Breast epithelium (tissue), 4 donors: ENCODE measurements around the gene CCNG2. TPM values are rescaled to one million over a fixed set of nuclear protein-coding genes. Genes with fewer than 3 reads are reported as not detected.

Experiments
- DNase-seq, 2 donors: peaks; one replicate each; pipeline ENCODE4 v3.0.0-alpha.2; 2019; ENCODE audit warnings: low spot score in 2 of 2
- H3K27ac ChIP-seq, 2 donors: fragments of 200-600 bp; sonication (generic) in 1 of 2; one replicate each; pipeline ENCODE4 v1.5.1; 2016 to 2019; ENCODE audit warnings: mild to moderate bottlenecking in 1 of 2
- H3K27me3 ChIP-seq, 2 donors: fragments of 200-600 bp; sonication (generic) in 1 of 2; one replicate each; pipeline versions ENCODE4 v1.5.1 to v1.6.0; 2017 to 2019; ENCODE audit warnings: control low read depth in 1 of 2, mild to moderate bottlenecking in 1 of 2
- H3K36me3 ChIP-seq: fragments of 200-600 bp; one replicate; pipeline ENCODE4 v1.5.1; 2019
- H3K4me1 ChIP-seq, 2 donors: fragments of 200-600 bp; sonication (generic); one replicate each; pipeline ENCODE4 v1.5.1; 2016 to 2019; ENCODE audit warnings: control low read depth in 1 of 2
- H3K4me3 ChIP-seq, 3 donors: fragments of 200-600 bp; sonication (generic); 1 replicate in 2 of 3; 2 replicates in 1 of 3; pipeline ENCODE4 v1.5.1; 2016 to 2019; ENCODE audit warnings: mild to moderate bottlenecking in 3 of 3, moderate library complexity in 2 of 3
- H3K9me3 ChIP-seq, 2 donors: fragments of 200-600 bp; sonication (generic) in 1 of 2; one replicate each; pipeline ENCODE4 v1.5.1; 2016 to 2019; ENCODE audit warnings: control low read depth in 1 of 2
- CTCF ChIP-seq, 3 donors: fragments of 450-650 bp; IDR thresholded peaks; one replicate each; pipeline ENCODE4 v1.5.1; 2016 to 2017; ENCODE audit warnings: antibody characterized with exemption in 3 of 3, mild to moderate bottlenecking in 3 of 3, moderate library complexity in 3 of 3
- POLR2A ChIP-seq: fragments of 450-650 bp; IDR thresholded peaks from one replicate; pipeline ENCODE4 v1.6.1; 2016; ENCODE audit warnings: antibody characterized with exemption, mild to moderate bottlenecking, moderate library complexity
- POLR2AphosphoS5 ChIP-seq, 3 donors: sonication (generic); formaldehyde crosslinking; IDR thresholded peaks; one replicate each; pipeline ENCODE4 v1.6.1; 2017; ENCODE audit warnings: antibody characterized with exemption in 3 of 3
- intact Hi-C: fragments of 100-400 bp; cut with DNase I; formaldehyde crosslinking; loops from one replicate; pipeline ENCODE4 v1.15.1; 2023; ENCODE audit warnings: low total_unique reads
- total RNA-seq, 3 donors: library from RNA; depleted of rRNA; stranded (reverse); fragments of >200 nt; gene quantifications; one replicate each; pipeline ENCODE4 v1.1.0, GENCODE V29; 2016

The CCNG2 gene
- total RNA-seq, 3 donors from 2014 or later, result 74.1 to 111 (median 107) TPM

- H3K27ac ChIP-seq, result no peak overlapping the region
- no peaks in the 10 kb centered on the region for H3K4me1 ChIP-seq
- intact Hi-C loops, result no loop called here
Observed at GRCh38 chr4:77120886-77121508, 36.0 kb upstream of the CCNG2 start.

GRCh38 chr4:77121736-77122240, 35.2 kb upstream of the CCNG2 start:
- H3K9me3 ChIP-seq, result no peaks in the 10 kb centered on the region
- TF ChIP-seq POLR2A, result no peak
- no peaks in the 10 kb centered on the region for H3K4me1 ChIP-seq
- H3K27me3 ChIP-seq, result no peaks in the 10 kb centered on the region
- DNase-seq, result no peak
- intact Hi-C loops, result no loop called here
- no peaks in the 10 kb centered on the region for H3K36me3 ChIP-seq
- H3K27ac ChIP-seq, result no peak overlapping the region
- peak overlapping the region in 1 of 3 donors; percentile 2 for H3K4me3 ChIP-seq

More at GRCh38 chr4:77120886-77121508, 36.0 kb upstream of the CCNG2 start:
- Histone ChIP-seq H3K9me3 (no peaks in the 10 kb centered on the region), H3K36me3 (no peaks in the 10 kb centered on the region), H3K4me3 (no peak overlapping the region), H3K27me3 (no peaks in the 10 kb centered on the region)
- DNase-seq, result no peak
- TF ChIP-seq CTCF (IDR thresholded peaks at IDR 0.05) (peak in 1 of 3 donors; percentile 34), POLR2AphosphoS5 (IDR thresholded peaks at IDR 0.05) (no peak)

GRCh38 chr4:77122656-77123055, 34.4 kb upstream of the CCNG2 start:
- Histone ChIP-seq H3K4me3 (no peak overlapping the region), H3K36me3 (no peaks in the 10 kb centered on the region), H3K9me3 (no peaks in the 10 kb centered on the region), H3K27ac (peak overlapping the region in 1 of 2 donors; percentile 2), H3K4me1 (no peaks in the 10 kb centered on the region), H3K27me3 (no peaks in the 10 kb centered on the region)
- TF ChIP-seq CTCF (IDR thresholded peaks at IDR 0.05) (no peak), POLR2AphosphoS5 (IDR thresholded peaks at IDR 0.05) (no peak), POLR2A (no peak)
- DNase-seq, result no peak
- intact Hi-C loops, result no loop called here

GRCh38 chr4:77123411-77123810, 33.6 kb upstream of the CCNG2 start:
- no peaks in the 10 kb centered on the region for H3K9me3 ChIP-seq

GRCh38 chr4:77124576-77124975, 32.4 kb upstream of the CCNG2 start:
- Histone ChIP-seq H3K4me1 (no peaks in the 10 kb centered on the region), H3K36me3 (no peaks in the 10 kb centered on the region), H3K4me3 (no peak overlapping the region), H3K9me3 (no peaks in the 10 kb centered on the region), H3K27me3 (no peaks in the 10 kb centered on the region), H3K27ac (no peak overlapping the region)
- intact Hi-C loops, result no loop called here
- TF ChIP-seq POLR2AphosphoS5 (IDR thresholded peaks at IDR 0.05) (no peak), POLR2A (no peak), CTCF (IDR thresholded peaks at IDR 0.05) (no peak)
- no peak for DNase-seq

More at GRCh38 chr4:77123411-77123810, 33.6 kb upstream of the CCNG2 start:
- Histone ChIP-seq H3K4me1 (no peaks in the 10 kb centered on the region), H3K27me3 (no peaks in the 10 kb centered on the region), H3K36me3 (no peaks in the 10 kb centered on the region), H3K27ac (no peak overlapping the region), H3K4me3 (no peak overlapping the region)
- DNase-seq, result no peak
- intact Hi-C loops, result no loop called here
- TF ChIP-seq POLR2A (no peak), CTCF (IDR thresholded peaks at IDR 0.05) (no peak)
